OCI-LY7 (cell line): ENCODE measurements around the gene CASP5.

ENCODE experiments used
- CTCF ChIP-seq: fragments of 200-600 bp; sonication (generic); conservative IDR thresholded peaks from 2 replicates; pipeline ENCODE4 v1.5.1; 2014; ENCODE audit warnings: mild to moderate bottlenecking, antibody characterized with exemption, low read length, moderate library complexity, mixed read lengths
- EZH2phosphoT487 ChIP-seq: fragments of 200-600 bp; sonication (generic); IDR thresholded peaks from 2 replicates; pipeline ENCODE4 v1.6.1; 2018; ENCODE audit warnings: low read depth, borderline replicate concordance, mild to moderate bottlenecking, mixed run types, antibody characterized with exemption, low read length, moderate library complexity, mixed read lengths

- TF ChIP-seq CTCF (no peak), EZH2phosphoT487 (no peak)
Measured at GRCh38 chr11:105054723-105055493, 31.9 kb upstream of the CASP5 start.
